H1 (cell line): ENCODE data around the gene CAPZB. TPM values are rescaled to one million over a fixed set of nuclear protein-coding genes. Genes with fewer than 3 reads are reported as not detected.

ENCODE experiments used
- CTCF ChIA-PET: fragments of 300-600 bp; sonication (Branson Sonifier 250); formaldehyde crosslinking; loops from one replicate; lab custom pipeline; 2021; ENCODE audit not compliant: partially characterized antibody; lab: Charles Lee
- POLR2A ChIA-PET: fragments of 300-600 bp; sonication (Branson Sonifier 250); formaldehyde crosslinking; loops from one replicate; lab custom pipeline; 2021; ENCODE audit warnings: inconsistent platforms; ENCODE audit not compliant: partially characterized antibody; lab: Charles Lee
- DNase-seq, 2 experiments: peaks; one replicate each; pipeline versions ENCODE4 v3.0.0 to v3.0.0-alpha.2; 2010 to 2022; ENCODE audit warnings: low spot score in 2 of 2, low read depth in 1 of 2, mixed read lengths in 1 of 2
- FAIRE-seq: peaks from 2 replicates; lab custom pipeline; 2011; peaks lifted over from hg19 to GRCh38; lab: Jason Lieb, UNC
- H2AFZ ChIP-seq: 2 replicates; pipeline ENCODE4 v1.8.1; 2012; ENCODE audit warnings: low read length, inconsistent platforms
- H2AK5ac ChIP-seq: 2 replicates; pipeline ENCODE4 v1.6.1; 2013; ENCODE audit warnings: low read depth, low read length
- H2BK120ac ChIP-seq: replicated peaks from 2 replicates; pipeline ENCODE3; 2013; ENCODE audit warnings: low read depth, low read length, inconsistent platforms
- H2BK12ac ChIP-seq: 2 replicates; pipeline ENCODE4 v1.6.1; 2013; ENCODE audit warnings: low read depth, low read length
- H2BK15ac ChIP-seq: 2 replicates; pipeline ENCODE4 v1.6.1; 2013; ENCODE audit warnings: low read length
- H2BK20ac ChIP-seq: 2 replicates; pipeline ENCODE4 v1.6.1; 2013; ENCODE audit warnings: low read length
- H2BK5ac ChIP-seq: 2 replicates; pipeline ENCODE4 v1.6.1; 2013; ENCODE audit warnings: low read depth, low read length
- H3K14ac ChIP-seq: 2 replicates; pipeline ENCODE4 v1.6.1; 2013; ENCODE audit warnings: inconsistent platforms; ENCODE audit not compliant: insufficient read length
- H3K18ac ChIP-seq: 2 replicates; pipeline ENCODE4 v1.6.1; 2013; ENCODE audit warnings: low read length; ENCODE audit errors: extremely low read depth
- H3K23ac ChIP-seq: 2 replicates; pipeline ENCODE4 v1.6.1; 2013; ENCODE audit warnings: inconsistent platforms; ENCODE audit not compliant: insufficient read length
- H3K23me2 ChIP-seq: 2 replicates; pipeline ENCODE4 v1.6.1; 2013; ENCODE audit warnings: low read depth, low read length
- H3K27ac ChIP-seq: 2 replicates; pipeline ENCODE4 v1.6.1; 2011; ENCODE audit warnings: low read depth, low read length, inconsistent platforms
- H3K27me3 ChIP-seq, 4 experiments: replicated peaks in 1 of 4; 1 replicate in 1 of 4; 2 replicates in 3 of 4; pipeline versions ENCODE4 v1.6.1 to v1.8.1; 2011 to 2013; ENCODE audit warnings: low read length in 3 of 4, mild to moderate bottlenecking in 3 of 4, inconsistent platforms in 2 of 4, mixed read lengths in 2 of 4, moderate library complexity in 1 of 4; ENCODE audit not compliant: control insufficient read depth in 3 of 4, insufficient read depth in 3 of 4; ENCODE audit errors: extremely low read depth in 1 of 4
- H3K36me3 ChIP-seq, 4 experiments: 2 replicates each; pipeline versions ENCODE4 v1.6.1 to v1.8.1; 2011 to 2013; ENCODE audit warnings: mild to moderate bottlenecking in 4 of 4, low read length in 3 of 4, moderate library complexity in 2 of 4, control low read depth in 1 of 4, inconsistent platforms in 1 of 4; ENCODE audit not compliant: insufficient read depth in 4 of 4, control insufficient read depth in 2 of 4
- H3K4ac ChIP-seq: replicated peaks from 2 replicates; pipeline ENCODE3; 2013; ENCODE audit warnings: low read length, low read depth, mixed read lengths, inconsistent platforms; ENCODE audit not compliant: insufficient read length
- H3K4me1 ChIP-seq, 4 experiments: replicated peaks in 1 of 4; 1 replicate in 1 of 4; 2 replicates in 3 of 4; pipeline versions ENCODE4 v1.6.1 to v1.8.1; 2011 to 2013; ENCODE audit warnings: low read length in 3 of 4, inconsistent platforms in 2 of 4, mixed read lengths in 1 of 4; ENCODE audit not compliant: insufficient read depth in 4 of 4, control insufficient read depth in 3 of 4
- H3K4me2 ChIP-seq, 2 experiments: 2 replicates each; pipeline versions ENCODE4 v1.6.1 to v1.8.1; 2011 to 2013; ENCODE audit warnings: low read depth in 2 of 2, low read length in 2 of 2, control low read depth in 1 of 2, inconsistent platforms in 1 of 2, mild to moderate bottlenecking in 1 of 2; ENCODE audit not compliant: insufficient read depth in 1 of 2
- H3K4me3 ChIP-seq, 4 experiments: fragments of 200-600, 300-600 bp in 1 of 4; sonication (generic), shearing (Covaris generic), sonication (Bioruptor Twin) in 1 of 4; 2 replicates each; pipeline versions ENCODE4 v1.5.1 to v1.8.1; 2011 to 2016; ENCODE audit warnings: low read length in 4 of 4, low read depth in 3 of 4, control low read depth in 2 of 4, inconsistent platforms in 2 of 4, mild to moderate bottlenecking in 2 of 4, mixed read lengths in 1 of 4, moderate library complexity in 1 of 4; ENCODE audit not compliant: insufficient read depth in 2 of 4; ENCODE audit errors: extremely low read depth in 1 of 4
- H3K56ac ChIP-seq: replicated peaks from 2 replicates; pipeline ENCODE3; 2013; ENCODE audit warnings: low read depth, mild to moderate bottlenecking, mixed read lengths, low read length, inconsistent platforms; ENCODE audit not compliant: insufficient read length
- H3K79me1 ChIP-seq: 2 replicates; pipeline ENCODE4 v1.6.1; 2013; ENCODE audit warnings: low read depth, low read length, control low read depth
- H3K79me2 ChIP-seq, 2 experiments: 2 replicates each; pipeline versions ENCODE4 v1.6.1 to v1.8.1; 2012 to 2013; ENCODE audit warnings: low read length in 2 of 2, mild to moderate bottlenecking in 2 of 2, inconsistent platforms in 1 of 2; ENCODE audit not compliant: insufficient read depth in 2 of 2, control insufficient read depth in 1 of 2
- H3K9ac ChIP-seq, 4 experiments: replicated peaks in 1 of 4; 1 replicate in 1 of 4; 2 replicates in 3 of 4; pipeline versions ENCODE4 v1.6.1 to v1.8.1; 2011 to 2013; ENCODE audit warnings: low read depth in 3 of 4, low read length in 3 of 4, control low read depth in 2 of 4, mild to moderate bottlenecking in 2 of 4, moderate library complexity in 2 of 4, inconsistent platforms in 1 of 4; ENCODE audit errors: extremely low read depth in 1 of 4
- H3K9me3 ChIP-seq, 2 experiments: 2 replicates each; pipeline versions ENCODE4 v1.6.1 to v1.8.1; 2012 to 2013; ENCODE audit warnings: mild to moderate bottlenecking in 2 of 2, moderate library complexity in 2 of 2, control low read depth in 1 of 2, inconsistent platforms in 1 of 2, low read depth in 1 of 2, low read length in 1 of 2, mixed read lengths in 1 of 2; ENCODE audit not compliant: insufficient read depth in 2 of 2
- H4K20me1 ChIP-seq, 2 experiments: replicated peaks in 1 of 2; 2 replicates each; pipeline versions ENCODE3 to v1.8.1; 2011 to 2013; ENCODE audit warnings: inconsistent platforms in 2 of 2, low read length in 2 of 2, mild to moderate bottlenecking in 1 of 2; ENCODE audit not compliant: insufficient read depth in 2 of 2, control insufficient read depth in 1 of 2
- H4K5ac ChIP-seq: 2 replicates; pipeline ENCODE4 v1.6.1; 2013; ENCODE audit warnings: low read length, low read depth, mixed read lengths, inconsistent platforms; ENCODE audit not compliant: insufficient read length
- H4K8ac ChIP-seq: 2 replicates; pipeline ENCODE4 v1.8.0; 2013; ENCODE audit warnings: mild to moderate bottlenecking, moderate library complexity, low read length, inconsistent platforms; ENCODE audit not compliant: insufficient read depth; ENCODE audit errors: extremely low read depth
- H4K91ac ChIP-seq: replicated peaks from 2 replicates; pipeline ENCODE3; 2013; ENCODE audit warnings: low read length, mixed read lengths, inconsistent platforms; ENCODE audit not compliant: insufficient read length
- BCL11A ChIP-seq, 2 experiments: IDR thresholded peaks; one replicate each; pipeline ENCODE4 v1.6.1; 2011; ENCODE audit warnings: low read depth in 2 of 2, low read length in 2 of 2, mild to moderate bottlenecking in 2 of 2
- CBX5 ChIP-seq: fragments of 300-800, 300-1000 bp; sonication (generic); IDR thresholded peaks from 2 replicates; pipeline ENCODE4 v1.7.1; 2016; ENCODE audit warnings: antibody characterized with exemption, low read length, low read depth
- EGR1 ChIP-seq: IDR thresholded peaks from 2 replicates; pipeline ENCODE4 v1.6.1; 2011; ENCODE audit warnings: low read depth, low read length, borderline replicate concordance
- POU5F1 ChIP-seq: IDR thresholded peaks from 2 replicates; pipeline ENCODE4 v1.6.1; 2011; ENCODE audit warnings: low read depth, mild to moderate bottlenecking, low read length, moderate library complexity
- SRF ChIP-seq: IDR thresholded peaks from 2 replicates; pipeline ENCODE4 v1.6.1; 2011; ENCODE audit warnings: mild to moderate bottlenecking, low read depth, low read length, moderate library complexity
- TAF1 ChIP-seq: IDR thresholded peaks from 2 replicates; pipeline ENCODE4 v1.6.1; 2011; ENCODE audit warnings: mild to moderate bottlenecking, low read depth, low read length
- WGBS, 2 experiments: shearing (Covaris generic) in 1 of 2; methylation state at CpG; one replicate each; pipeline versions ENCODE4 v1.1.6 to v1.1.7; 2013 to 2015; ENCODE audit warnings: low lambda C conversion rate in 2 of 2, mixed read lengths in 2 of 2, inconsistent platforms in 1 of 2, low coverage in 1 of 2, missing lambda C conversion rate in 1 of 2; ENCODE audit not compliant: insufficient replicate concordance in 2 of 2, insufficient coverage in 1 of 2, insufficient read length in 1 of 2; ENCODE audit errors: extremely low coverage in 1 of 2, missing lambda C conversion rate in 1 of 2; 5-methylcytosine and 5-hydroxymethylcytosine counted together
- polyA plus RNA-seq, 7 experiments: library from polyadenylated mRNA; depleted of rRNA in 3 of 7; stranded (reverse) in 5 of 7; unstranded in 2 of 7; fragments of >200 nt in 5 of 7; fragments of 200-250 nt in 2 of 7; gene quantifications; 1 replicate in 5 of 7; 2 replicates in 1 of 7; 4 replicates in 1 of 7; pipeline versions ENCODE4 v1.2.1 to v1.2.3, GENCODE V29; 2011 to 2013; ENCODE audit warnings: missing spikeins in 2 of 7, mixed read lengths in 2 of 7
- total RNA-seq: library from RNA; stranded (reverse); fragmentation: NEBNext Ultra II Directional; extraction: Animal tissue kit (Norgen Biotek cat#: 25700); gene quantifications from 2 replicates; pipeline ENCODE4 v1.2.1, GENCODE V29; 2021

The CAPZB gene
- total and polyA plus RNA-seq, 2 of the 8 experiments (the other 6 are each of a cell fraction or from before 2014, with no cell fraction given), result 162 to 371 TPM

- Histone ChIP-seq H2BK5ac (no peak overlapping the region), H2BK120ac (no peak overlapping the region), H2BK20ac (no peak overlapping the region), H4K5ac (no peak overlapping the region), H3K27ac (no peak overlapping the region), H2AK5ac (no peak overlapping the region), H3K23ac (no peak overlapping the region), H3K23me2 (no peaks in the 10 kb centered on the region), H4K8ac (no peak overlapping the region), H3K79me2 (peaks cover 16 to 92% of the 10 kb centered on the region in 2 experiments), H3K9me3 (no peaks in the 10 kb centered on the region), H3K4ac (no peak overlapping the region), H2AFZ (no peak overlapping the region), H3K9ac (no peak overlapping the region), H2BK12ac (no peak overlapping the region), H3K18ac (no peak overlapping the region), H3K56ac (no peak overlapping the region), H3K4me2 (no peak overlapping the region), H3K36me3 (no peaks in the 10 kb centered on the region; a peak in 1 of 8 replicates), H3K4me3 (no peak overlapping the region), H3K27me3 (no peaks in the 10 kb centered on the region), H3K14ac (no peak overlapping the region), H2BK15ac (no peak overlapping the region), H4K91ac (no peak overlapping the region), H3K4me1 (peaks cover 17 to 37% (median 27%) of the 10 kb centered on the region in 4 experiments), H4K20me1 (peaks cover 48 to 51% of the 10 kb centered on the region in 2 experiments), H3K79me1 (peaks cover 45% of the 10 kb centered on the region)
- POLR2A ChIA-PET, result interaction anchor here (9.3 kb wide), 1 partner anchor 17 kb away, joined by 86 read pairs; no protein-coding TSS in a partner anchor
- no peak for DNase-seq
- CTCF ChIA-PET, result interaction anchor here (0.6 to 7.8 kb wide), 9 partner anchors 15 to 148 kb away, joined by 3 to 53 read pairs (median 4); no protein-coding TSS in a partner anchor
- no peak for FAIRE-seq
- TF ChIP-seq CBX5 (no peak), BCL11A (IDR thresholded peaks at IDR 0.05; ENCODE audit: low read depth in 2 of 2, low read length in 2 of 2) (no peak), POU5F1 (no peak), TAF1 (no peak), EGR1 (no peak), SRF (no peak)
- 91% methylated on average over 4 of the region's 4 CpGs; no CpG with 5 or more reads in 1 of the 2 experiments for WGBS, 2 experiments
These were observed 20.6 kb downstream of the CAPZB start for GRCh38 chr1:19464696-19465095.
